HEK293 (cell line): ENCODE measurements around the gene TMEM167B.
A peak's percentile ranks its signal among the peaks of the same experiment; 100 is the strongest.

ENCODE experiments used
- GLI2 ChIP-seq: fragments of 450-650 bp; formaldehyde crosslinking; IDR thresholded peaks from 2 replicates; pipeline ENCODE4; 2017; ENCODE audit warnings: missing biosample characterization, missing genetic modification characterization, low read depth, borderline replicate concordance
- GLIS1 ChIP-seq: fragments of 450-650 bp; formaldehyde crosslinking; IDR thresholded peaks from 2 replicates; pipeline ENCODE4 v1.5.1; 2016; ENCODE audit warnings: missing biosample characterization, missing genetic modification characterization
- HOXD13 ChIP-seq: sonication (generic); formaldehyde crosslinking; IDR thresholded peaks from 2 replicates; pipeline ENCODE4 v1.8.0; 2022; ENCODE audit warnings: missing genetic modification reagents, borderline replicate concordance
- KLF10 ChIP-seq: fragments of 450-650 bp; IDR thresholded peaks from 2 replicates; pipeline ENCODE4 v1.5.1; 2018; ENCODE audit warnings: missing biosample characterization, mild to moderate bottlenecking, missing genetic modification characterization
- MYNN ChIP-seq: fragments of 450-650 bp; formaldehyde crosslinking; IDR thresholded peaks from 2 replicates; pipeline ENCODE4 v1.5.1; 2016; ENCODE audit warnings: missing biosample characterization, missing genetic modification characterization, borderline replicate concordance
- OSR2 ChIP-seq: fragments of 450-650 bp; formaldehyde crosslinking; IDR thresholded peaks from 2 replicates; pipeline ENCODE4 v1.5.1; 2016; ENCODE audit warnings: missing biosample characterization, missing genetic modification characterization
- OVOL3 ChIP-seq: fragments of 450-650 bp; formaldehyde crosslinking; IDR thresholded peaks from 2 replicates; pipeline ENCODE4 v1.5.1; 2016; ENCODE audit warnings: missing biosample characterization, missing genetic modification characterization
- SETDB1 ChIP-seq: IDR thresholded peaks from one replicate; pipeline ENCODE4 v1.6.1; 2017; ENCODE audit warnings: mild to moderate bottlenecking, low read length, moderate library complexity, mixed read lengths; ENCODE audit not compliant: insufficient read length
- SP3 ChIP-seq: fragments of 450-650 bp; formaldehyde crosslinking; IDR thresholded peaks from 2 replicates; pipeline ENCODE4 v1.5.1; 2016; ENCODE audit warnings: missing biosample characterization, missing genetic modification characterization
- TRIM28 ChIP-seq: IDR thresholded peaks from 2 replicates; pipeline ENCODE4 v1.6.1; 2011; ENCODE audit warnings: low read length, control low read depth, borderline replicate concordance
- YY2 ChIP-seq: fragments of 450-650 bp; formaldehyde crosslinking; IDR thresholded peaks from 2 replicates; pipeline ENCODE4 v1.5.1; 2016; ENCODE audit warnings: missing biosample characterization, missing genetic modification characterization
- ZBTB20 ChIP-seq: fragments of 450-650 bp; formaldehyde crosslinking; IDR thresholded peaks from 2 replicates; pipeline ENCODE4 v1.5.1; 2016; ENCODE audit warnings: missing biosample characterization, missing genetic modification characterization
- ZBTB7A ChIP-seq: fragments of 450-650 bp; formaldehyde crosslinking; IDR thresholded peaks from 2 replicates; pipeline ENCODE4 v1.5.1; 2016; ENCODE audit warnings: low read depth, missing biosample characterization, missing genetic modification characterization
- ZBTB8A ChIP-seq: fragments of 450-650 bp; formaldehyde crosslinking; IDR thresholded peaks from 2 replicates; pipeline ENCODE4 v1.5.1; 2016; ENCODE audit warnings: missing biosample characterization, missing genetic modification characterization
- ZNF10 ChIP-seq: fragments of 450-650 bp; formaldehyde crosslinking; IDR thresholded peaks from 2 replicates; pipeline ENCODE4 v1.5.1; 2017; ENCODE audit warnings: missing biosample characterization, missing genetic modification characterization
- ZNF114 ChIP-seq: fragments of 450-650 bp; formaldehyde crosslinking; IDR thresholded peaks from 2 replicates; pipeline ENCODE4 v1.5.0; 2017; ENCODE audit warnings: missing biosample characterization, missing genetic modification characterization
- ZNF138 ChIP-seq: fragments of 450-650 bp; formaldehyde crosslinking; IDR thresholded peaks from 2 replicates; pipeline ENCODE4 v1.5.1; 2016; ENCODE audit warnings: missing biosample characterization, missing genetic modification characterization, borderline replicate concordance
- ZNF174 ChIP-seq: fragments of 450-650 bp; formaldehyde crosslinking; IDR thresholded peaks from 2 replicates; pipeline ENCODE4 v1.5.0; 2017; ENCODE audit warnings: missing biosample characterization, mild to moderate bottlenecking, missing genetic modification characterization
- ZNF19 ChIP-seq: fragments of 450-650 bp; formaldehyde crosslinking; IDR thresholded peaks from 2 replicates; pipeline ENCODE4; 2016; ENCODE audit warnings: missing biosample characterization, missing genetic modification characterization, low read depth
- ZNF37A ChIP-seq: fragments of 450-650 bp; IDR thresholded peaks from 2 replicates; pipeline ENCODE4 v1.5.1; 2018; ENCODE audit warnings: missing biosample characterization, missing genetic modification characterization
- ZNF423 ChIP-seq: fragments of 450-650 bp; formaldehyde crosslinking; IDR thresholded peaks from 2 replicates; pipeline ENCODE4 v1.5.1; 2016; ENCODE audit warnings: missing biosample characterization, missing genetic modification characterization
- ZNF48 ChIP-seq: fragments of 450-650 bp; formaldehyde crosslinking; IDR thresholded peaks from 2 replicates; pipeline ENCODE4 v1.5.1; 2016; ENCODE audit warnings: missing biosample characterization, missing genetic modification characterization
- ZNF549 ChIP-seq: fragments of 450-650 bp; IDR thresholded peaks from 2 replicates; pipeline ENCODE4 v1.5.1; 2018; ENCODE audit warnings: missing biosample characterization, missing genetic modification characterization, mild to moderate bottlenecking, inconsistent platforms, moderate library complexity
- ZNF558 ChIP-seq: fragments of 450-650 bp; formaldehyde crosslinking; IDR thresholded peaks from 2 replicates; pipeline ENCODE4 v1.5.1; 2016; ENCODE audit warnings: missing biosample characterization, missing genetic modification characterization
- ZNF561 ChIP-seq: fragments of 450-650 bp; IDR thresholded peaks from 2 replicates; pipeline ENCODE4 v1.5.1; 2018; ENCODE audit warnings: missing biosample characterization, missing genetic modification characterization, borderline replicate concordance
- ZNF610 ChIP-seq: fragments of 450-650 bp; formaldehyde crosslinking; IDR thresholded peaks from 2 replicates; pipeline ENCODE4 v1.5.1; 2016; ENCODE audit warnings: missing biosample characterization, missing genetic modification characterization, borderline replicate concordance
- ZNF701 ChIP-seq: fragments of 450-650 bp; formaldehyde crosslinking; IDR thresholded peaks from 2 replicates; pipeline ENCODE4 v1.5.1; 2016; ENCODE audit warnings: missing biosample characterization, missing genetic modification characterization
- ZNF707 ChIP-seq: fragments of 450-650 bp; formaldehyde crosslinking; IDR thresholded peaks from 2 replicates; pipeline ENCODE4 v1.5.1; 2016; ENCODE audit warnings: missing biosample characterization, missing genetic modification characterization
- ZNF837 ChIP-seq: fragments of 450-650 bp; formaldehyde crosslinking; IDR thresholded peaks from 2 replicates; pipeline ENCODE4 v1.5.1; 2016; ENCODE audit warnings: missing biosample characterization, missing genetic modification characterization
- ZNF843 ChIP-seq: fragments of 450-650 bp; formaldehyde crosslinking; IDR thresholded peaks from 2 replicates; pipeline ENCODE4 v1.5.1; 2016; ENCODE audit warnings: missing biosample characterization, missing genetic modification characterization
- ZSCAN16 ChIP-seq: fragments of 450-650 bp; formaldehyde crosslinking; IDR thresholded peaks from 2 replicates; pipeline ENCODE4 v1.5.1; 2016; ENCODE audit warnings: missing biosample characterization, missing genetic modification characterization
- TF ChIP-seq, protein P1 (sequence below): fragments of 450-650 bp; formaldehyde crosslinking; IDR thresholded peaks from 2 replicates; pipeline ENCODE4 v1.5.1; 2016; ENCODE audit warnings: missing biosample characterization, missing genetic modification characterization, borderline replicate concordance
- TF ChIP-seq, protein P2 (sequence below): fragments of 450-650 bp; formaldehyde crosslinking; IDR thresholded peaks from 2 replicates; pipeline ENCODE4 v1.5.1; 2016; ENCODE audit warnings: missing biosample characterization, missing genetic modification characterization
- TF ChIP-seq, protein P3 (sequence below): fragments of 450-650 bp; formaldehyde crosslinking; IDR thresholded peaks from 2 replicates; pipeline ENCODE4 v1.5.1; 2016; ENCODE audit warnings: missing biosample characterization, missing genetic modification characterization

The TMEM167B gene

DNA sequence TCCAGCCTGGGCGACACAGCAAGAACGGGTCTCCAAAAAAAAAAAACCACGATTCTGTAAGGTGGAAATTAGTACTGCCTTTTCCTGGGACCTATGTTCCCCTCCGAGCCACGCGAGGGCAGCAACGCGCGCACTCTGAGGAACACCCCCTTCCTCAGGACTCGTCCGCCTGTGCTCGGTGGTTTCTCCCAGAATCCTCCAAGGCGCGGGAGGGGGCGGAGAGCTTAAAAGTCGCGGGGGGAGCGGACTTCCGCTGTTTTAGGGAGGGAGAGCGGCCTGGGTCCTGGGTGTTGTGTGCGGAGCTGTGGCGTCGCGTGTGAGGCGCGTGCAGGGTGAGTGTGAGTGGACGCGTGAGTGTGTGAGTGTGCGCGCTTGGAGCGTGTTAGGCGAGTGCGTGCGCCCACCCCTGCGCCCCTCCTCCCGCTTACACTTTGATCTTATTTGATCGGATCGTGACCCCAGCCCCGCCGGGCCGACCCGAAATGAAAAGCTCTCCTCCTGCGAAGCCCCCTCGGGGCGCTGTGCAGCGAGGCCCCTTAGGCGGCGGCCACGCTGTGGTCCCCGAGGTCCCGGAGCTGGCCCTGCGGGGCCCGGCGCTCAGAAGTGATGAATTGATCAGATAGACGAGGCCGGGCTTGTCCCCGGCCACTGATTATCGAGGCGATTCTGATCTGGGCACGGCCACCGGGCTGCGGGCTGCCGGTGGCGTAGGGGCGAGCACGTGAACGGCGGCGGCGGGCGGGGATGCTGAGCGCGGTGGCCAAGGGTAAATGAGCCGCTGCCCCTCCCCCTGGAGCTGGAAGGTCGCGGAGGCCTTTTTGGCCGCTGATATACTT, 9.6 kb downstream of the TMEM167B start (continued):
- peak; percentile 87 for TF ChIP-seq ZNF843 (tag by site-specific recombination)
- TF ChIP-seq ZNF19 (tag by site-specific recombination) = no peak
- no peak; the same call in 1 of the 2 replicates for TF ChIP-seq ZSCAN16 (tag by site-specific recombination)
- TF ChIP-seq ZNF610 = peak; percentile 95
- TF ChIP-seq ZBTB8A (tag by site-specific recombination) = peak; percentile 46; the same call in 1 of the 2 replicates
- TF ChIP-seq, protein P1, sequence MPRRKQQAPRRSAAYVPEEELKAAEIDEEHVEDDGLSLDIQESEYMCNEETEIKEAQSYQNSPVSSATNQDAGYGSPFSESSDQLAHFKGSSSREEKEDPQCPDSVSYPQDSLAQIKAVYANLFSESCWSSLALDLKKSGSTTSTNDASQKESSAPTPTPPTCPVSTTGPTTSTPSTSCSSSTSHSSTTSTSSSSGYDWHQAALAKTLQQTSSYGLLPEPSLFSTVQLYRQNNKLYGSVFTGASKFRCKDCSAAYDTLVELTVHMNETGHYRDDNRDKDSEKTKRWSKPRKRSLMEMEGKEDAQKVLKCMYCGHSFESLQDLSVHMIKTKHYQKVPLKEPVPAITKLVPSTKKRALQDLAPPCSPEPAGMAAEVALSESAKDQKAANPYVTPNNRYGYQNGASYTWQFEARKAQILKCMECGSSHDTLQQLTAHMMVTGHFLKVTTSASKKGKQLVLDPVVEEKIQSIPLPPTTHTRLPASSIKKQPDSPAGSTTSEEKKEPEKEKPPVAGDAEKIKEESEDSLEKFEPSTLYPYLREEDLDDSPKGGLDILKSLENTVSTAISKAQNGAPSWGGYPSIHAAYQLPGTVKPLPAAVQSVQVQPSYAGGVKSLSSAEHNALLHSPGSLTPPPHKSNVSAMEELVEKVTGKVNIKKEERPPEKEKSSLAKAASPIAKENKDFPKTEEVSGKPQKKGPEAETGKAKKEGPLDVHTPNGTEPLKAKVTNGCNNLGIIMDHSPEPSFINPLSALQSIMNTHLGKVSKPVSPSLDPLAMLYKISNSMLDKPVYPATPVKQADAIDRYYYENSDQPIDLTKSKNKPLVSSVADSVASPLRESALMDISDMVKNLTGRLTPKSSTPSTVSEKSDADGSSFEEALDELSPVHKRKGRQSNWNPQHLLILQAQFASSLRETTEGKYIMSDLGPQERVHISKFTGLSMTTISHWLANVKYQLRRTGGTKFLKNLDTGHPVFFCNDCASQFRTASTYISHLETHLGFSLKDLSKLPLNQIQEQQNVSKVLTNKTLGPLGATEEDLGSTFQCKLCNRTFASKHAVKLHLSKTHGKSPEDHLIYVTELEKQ (tag by site-specific recombination) = peak; percentile 43; the same call in 1 of the 2 replicates
- no peak for TF ChIP-seq ZNF114
- TF ChIP-seq YY2 = peak; percentile 42; the same call in 1 of the 2 replicates
- TF ChIP-seq OVOL3 (tag by site-specific recombination) = peak; percentile 80; the same call in 1 of the 2 replicates
- TF ChIP-seq SETDB1 = peak; percentile 43
- peak; percentile 76 for TF ChIP-seq ZBTB20 (tag by site-specific recombination)
- TF ChIP-seq, protein P2, sequence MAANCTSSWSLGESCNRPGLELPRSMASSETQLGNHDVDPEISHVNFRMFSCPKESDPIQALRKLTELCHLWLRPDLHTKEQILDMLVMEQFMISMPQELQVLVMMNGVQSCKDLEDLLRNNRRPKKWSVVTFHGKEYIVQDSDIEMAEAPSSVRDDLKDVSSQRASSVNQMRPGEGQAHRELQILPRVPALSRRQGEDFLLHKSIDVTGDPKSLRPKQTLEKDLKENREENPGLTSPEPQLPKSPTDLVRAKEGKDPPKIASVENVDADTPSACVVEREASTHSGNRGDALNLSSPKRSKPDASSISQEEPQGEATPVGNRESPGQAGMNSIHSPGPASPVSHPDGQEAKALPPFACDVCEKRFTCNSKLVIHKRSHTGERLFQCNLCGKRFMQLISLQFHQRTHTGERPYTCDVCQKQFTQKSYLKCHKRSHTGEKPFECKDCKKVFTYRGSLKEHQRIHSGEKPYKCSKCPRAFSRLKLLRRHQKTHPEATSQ (tag by site-specific recombination) = peak; percentile 85; the same call in 1 of the 2 replicates
- TF ChIP-seq ZNF561 (tag by site-specific recombination) = peak; percentile 88
- no peak for TF ChIP-seq KLF10
- no peak for TF ChIP-seq ZNF37A (tag by site-specific recombination)
- no peak for TF ChIP-seq ZNF549
- TF ChIP-seq SP3 (tag by site-specific recombination) = peak; percentile 86
- TF ChIP-seq MYNN (tag by site-specific recombination) = peak; percentile 84
- no peak for TF ChIP-seq GLI2 (tag by site-specific recombination)
- TF ChIP-seq ZNF423 (tag by site-specific recombination) = peak; percentile 67
- TF ChIP-seq ZNF837 (tag by site-specific recombination) = no peak
- no peak for TF ChIP-seq ZNF174 (tag by site-specific recombination)
- peak; percentile 77 for TF ChIP-seq ZNF10 (tag by site-specific recombination)
- TF ChIP-seq ZNF707 (tag by site-specific recombination) = no peak
- 0 out of 2 replicates have a peak, but pooled peaks have one; percentile 15 for TF ChIP-seq HOXD13 (CRISPR knock-in tag)
- no peak for TF ChIP-seq TRIM28
- no peak for TF ChIP-seq OSR2
- TF ChIP-seq, protein P3, sequence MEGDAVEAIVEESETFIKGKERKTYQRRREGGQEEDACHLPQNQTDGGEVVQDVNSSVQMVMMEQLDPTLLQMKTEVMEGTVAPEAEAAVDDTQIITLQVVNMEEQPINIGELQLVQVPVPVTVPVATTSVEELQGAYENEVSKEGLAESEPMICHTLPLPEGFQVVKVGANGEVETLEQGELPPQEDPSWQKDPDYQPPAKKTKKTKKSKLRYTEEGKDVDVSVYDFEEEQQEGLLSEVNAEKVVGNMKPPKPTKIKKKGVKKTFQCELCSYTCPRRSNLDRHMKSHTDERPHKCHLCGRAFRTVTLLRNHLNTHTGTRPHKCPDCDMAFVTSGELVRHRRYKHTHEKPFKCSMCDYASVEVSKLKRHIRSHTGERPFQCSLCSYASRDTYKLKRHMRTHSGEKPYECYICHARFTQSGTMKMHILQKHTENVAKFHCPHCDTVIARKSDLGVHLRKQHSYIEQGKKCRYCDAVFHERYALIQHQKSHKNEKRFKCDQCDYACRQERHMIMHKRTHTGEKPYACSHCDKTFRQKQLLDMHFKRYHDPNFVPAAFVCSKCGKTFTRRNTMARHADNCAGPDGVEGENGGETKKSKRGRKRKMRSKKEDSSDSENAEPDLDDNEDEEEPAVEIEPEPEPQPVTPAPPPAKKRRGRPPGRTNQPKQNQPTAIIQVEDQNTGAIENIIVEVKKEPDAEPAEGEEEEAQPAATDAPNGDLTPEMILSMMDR (tag by site-specific recombination) = peak; percentile 91
- no peak for TF ChIP-seq ZNF48 (tag by site-specific recombination)
- peak; percentile 96 for TF ChIP-seq ZBTB7A (tag by site-specific recombination)
- peak; percentile 77; the same call in 1 of the 2 replicates for TF ChIP-seq ZNF558 (tag by site-specific recombination)
- TF ChIP-seq ZNF138 = no peak
- peak; percentile 74 for TF ChIP-seq GLIS1 (tag by site-specific recombination)
- TF ChIP-seq ZNF701 (tag by site-specific recombination) = no peak
